ENCODE data around the gene RAB7B.

Gene RAB7B

DNA sequence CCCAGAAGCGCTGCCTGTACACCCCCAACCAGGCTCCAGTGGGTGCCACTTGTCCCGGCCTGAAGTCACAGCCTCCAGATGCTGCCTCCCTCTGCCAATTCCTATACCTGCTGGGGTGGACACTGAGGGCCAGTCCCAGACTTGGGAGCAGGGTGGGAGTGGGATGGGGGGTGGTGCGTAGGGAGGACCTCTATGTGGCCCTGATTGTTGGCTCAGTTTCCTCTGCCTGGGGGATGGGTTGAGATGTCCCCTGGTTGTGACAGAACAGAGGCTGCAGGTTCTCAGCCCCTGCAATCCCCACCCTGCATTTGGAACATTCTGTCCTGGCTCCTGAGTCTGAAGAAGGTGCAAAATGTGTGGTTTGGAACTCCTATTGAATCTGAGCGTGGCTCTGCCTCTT is 27.2 kb downstream of the RAB7B start:
- in situ Hi-C loops (cut with HindIII; ENCODE audit: low sequenced_read_pairs) = loop anchor here (5.0 kb wide), 2 partner anchors 64 to 136 kb away; no protein-coding TSS in a partner anchor

DNA sequence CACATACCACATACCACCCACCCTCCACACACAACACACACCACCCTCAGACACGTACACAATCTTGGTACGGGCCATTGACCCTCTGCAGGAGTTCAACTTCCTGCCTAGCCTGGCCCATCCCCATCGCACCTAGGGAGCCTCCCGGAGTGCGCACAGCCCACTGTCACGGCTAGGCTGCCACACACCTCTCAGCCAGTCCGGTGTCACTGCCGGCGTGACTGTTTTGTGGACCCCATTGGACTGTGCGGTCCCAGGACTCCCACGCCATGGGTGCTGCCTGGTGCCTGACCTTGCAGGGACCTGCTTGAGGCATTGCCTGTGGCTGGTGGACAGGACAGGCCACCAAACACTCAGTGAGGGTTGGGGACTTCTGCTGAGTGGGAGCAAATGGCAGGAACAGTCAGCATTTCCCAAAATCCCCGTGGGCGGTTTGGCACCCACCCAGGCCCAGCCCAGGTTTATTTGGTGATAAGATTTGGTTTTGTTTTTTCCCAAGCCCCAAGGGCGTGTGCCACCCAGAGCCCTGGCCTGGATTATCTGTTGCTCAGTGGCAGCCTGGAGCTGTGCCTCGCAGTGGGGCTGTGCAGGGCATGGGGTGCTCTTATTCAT is 27.7 kb downstream of the RAB7B start:
- in situ Hi-C loops (cut with HindIII; ENCODE audit: low sequenced_read_pairs) = loop anchor here (5.0 kb wide), 2 partner anchors 63 to 137 kb away; no protein-coding TSS in a partner anchor

DNA sequence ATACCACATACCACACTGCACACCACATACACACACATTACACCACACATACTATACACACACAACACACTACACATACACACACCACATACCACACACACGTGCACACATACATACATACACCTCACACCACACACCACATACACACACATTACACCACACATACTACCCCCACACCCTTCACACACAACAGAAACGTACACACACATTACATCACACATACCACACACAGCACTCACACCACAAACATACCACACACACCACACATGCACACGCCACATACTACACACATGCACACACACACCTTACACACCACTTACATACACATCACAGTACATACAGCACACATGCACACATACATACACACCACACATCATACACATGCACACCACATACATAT is 28.5 kb downstream of the RAB7B start:
- in situ Hi-C loops (cut with HindIII; ENCODE audit: low sequenced_read_pairs) = loop anchor here (5.0 kb wide), 2 partner anchors 62 to 138 kb away; no protein-coding TSS in a partner anchor

DNA sequence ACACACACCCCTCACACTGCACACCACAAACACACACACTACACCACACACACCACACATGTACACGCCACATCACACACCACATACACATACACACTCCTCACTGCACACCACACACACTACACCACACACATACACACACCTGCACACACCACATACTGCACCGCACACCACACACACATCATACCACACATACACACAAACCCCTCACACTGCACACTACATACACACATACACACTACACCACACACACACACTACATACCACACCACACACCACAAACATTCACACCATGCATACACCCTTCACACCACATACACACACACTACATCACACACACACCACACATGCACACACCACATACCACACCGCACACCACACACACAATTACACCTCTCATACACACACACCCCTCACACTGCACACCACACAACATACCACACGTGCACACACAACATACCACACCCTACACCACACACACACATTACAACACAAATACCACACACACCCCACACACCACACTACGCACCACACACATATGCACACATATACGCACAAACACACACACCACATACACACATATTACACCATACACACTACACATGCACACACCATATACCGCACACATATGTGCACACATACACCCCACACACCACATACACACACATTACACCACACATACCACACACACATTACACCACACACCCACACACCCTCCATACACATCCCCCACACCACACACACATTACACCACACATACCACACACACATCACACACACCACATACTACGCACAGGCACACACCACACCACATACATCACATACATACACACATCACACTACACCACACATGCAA is 29.6 kb downstream of the RAB7B start:
- in situ Hi-C loops (cut with HindIII; ENCODE audit: low sequenced_read_pairs) = no loop called here

DNA sequence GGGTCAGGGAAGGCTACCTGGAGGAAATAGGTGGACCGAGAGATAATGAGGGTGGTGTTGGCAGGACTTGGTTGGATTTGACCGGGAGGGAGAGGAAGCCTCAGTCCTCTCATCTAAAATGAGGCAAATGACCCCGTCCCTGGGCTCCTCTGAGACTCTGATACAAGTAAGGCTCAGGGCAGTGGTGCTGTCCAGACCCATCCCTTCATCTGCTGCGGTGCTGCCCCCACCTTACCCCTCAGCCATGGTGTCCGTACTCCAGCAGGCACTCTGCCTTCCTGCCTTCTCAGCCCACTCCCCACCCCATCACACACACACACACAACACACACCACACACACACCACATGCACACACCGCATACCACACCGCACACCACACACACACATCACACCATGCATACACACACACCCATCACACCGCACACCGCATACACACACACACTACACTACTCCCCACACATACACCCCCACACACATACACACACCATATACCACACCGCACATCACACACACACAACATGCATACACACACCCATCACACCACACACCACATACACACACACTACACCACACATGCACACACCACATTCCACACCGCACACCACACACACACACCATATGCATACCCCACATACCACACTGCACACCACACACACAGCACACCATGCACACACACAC is 30.6 kb downstream of the RAB7B start:
- in situ Hi-C loops (cut with HindIII; ENCODE audit: low sequenced_read_pairs) = no loop called here

DNA sequence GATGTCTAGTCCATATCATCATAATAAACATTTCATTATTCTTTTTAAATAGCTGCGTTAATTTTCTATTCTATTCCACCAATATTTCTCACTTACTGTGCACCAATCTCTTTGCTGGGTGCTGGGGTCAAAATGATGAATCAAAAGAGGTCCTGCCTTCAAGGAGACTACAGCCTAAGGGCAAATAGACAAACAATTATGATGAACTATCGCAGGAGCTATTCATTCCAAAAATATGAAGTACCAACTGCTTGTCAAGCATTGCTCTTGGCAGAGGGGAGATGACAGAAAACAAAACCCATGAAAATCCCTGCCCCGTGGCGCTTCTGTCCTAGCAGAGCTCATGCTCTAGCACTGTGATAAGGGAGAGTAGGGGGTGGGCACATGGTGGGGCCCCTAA is 31.1 kb downstream of the RAB7B start:
- in situ Hi-C loops (cut with HindIII; ENCODE audit: low sequenced_read_pairs) = no loop called here

DNA sequence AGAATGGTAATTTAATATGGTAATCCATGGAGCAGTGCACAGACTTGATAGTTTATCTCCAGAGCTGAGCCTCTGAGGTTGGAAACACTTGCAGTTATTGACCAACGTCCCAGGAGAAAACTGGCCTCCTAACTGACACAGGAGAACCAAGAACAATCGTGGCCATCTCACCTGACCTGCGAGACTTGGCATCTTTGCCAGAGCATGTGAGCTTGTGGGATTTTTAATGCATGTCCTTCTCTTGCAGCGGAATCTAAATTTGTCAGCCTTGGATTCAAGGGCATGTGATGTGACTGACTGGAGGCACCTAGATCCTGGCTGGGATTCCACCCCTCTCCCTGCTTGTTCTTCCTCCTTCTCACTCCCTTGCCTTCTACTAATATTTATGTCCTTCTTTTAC is 32.1 kb downstream of the RAB7B start:
- in situ Hi-C loops (cut with HindIII; ENCODE audit: low sequenced_read_pairs) = no loop called here

DNA sequence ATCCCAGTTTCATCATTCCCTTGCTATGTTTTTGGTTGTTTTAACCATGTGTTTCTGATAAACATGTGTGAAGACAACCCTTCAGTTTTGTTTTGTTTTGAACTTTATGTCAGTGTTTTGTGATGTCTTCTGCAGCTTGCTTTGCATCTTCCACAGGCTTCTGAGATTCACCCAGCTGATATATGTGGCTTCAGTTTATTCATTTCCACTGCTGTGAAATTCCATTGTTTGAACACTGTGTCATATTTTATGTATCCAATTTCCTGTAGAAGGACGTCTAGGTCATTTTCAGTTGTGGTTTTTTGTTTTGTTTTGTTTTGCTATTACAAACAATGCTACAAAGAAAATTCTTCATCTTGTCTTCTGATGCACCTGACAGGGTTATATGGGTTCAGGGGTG is 32.7 kb downstream of the RAB7B start:
- in situ Hi-C loops (cut with HindIII; ENCODE audit: low sequenced_read_pairs) = no loop called here

DNA sequence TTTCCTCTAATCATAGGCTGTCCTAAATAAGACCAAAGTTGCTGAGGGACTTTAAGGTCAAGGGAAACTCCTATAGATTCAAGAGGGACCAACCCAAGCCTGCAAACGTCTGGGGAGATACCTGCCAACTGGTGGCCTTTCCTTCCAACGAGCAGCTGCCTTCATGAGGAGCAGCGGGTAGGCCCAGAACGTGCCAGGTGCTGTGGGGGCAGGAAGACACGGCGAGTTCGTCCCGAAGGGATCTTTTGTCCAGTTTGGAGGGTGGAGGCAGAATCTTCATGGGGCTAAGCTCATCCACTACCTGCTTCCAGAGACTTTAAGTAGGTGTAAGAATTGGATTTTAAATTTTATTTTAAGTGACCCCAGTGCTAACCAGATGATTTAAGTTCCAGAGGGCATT is 34.0 kb downstream of the RAB7B start:
- in situ Hi-C loops (cut with HindIII; ENCODE audit: low sequenced_read_pairs) = no loop called here

DNA sequence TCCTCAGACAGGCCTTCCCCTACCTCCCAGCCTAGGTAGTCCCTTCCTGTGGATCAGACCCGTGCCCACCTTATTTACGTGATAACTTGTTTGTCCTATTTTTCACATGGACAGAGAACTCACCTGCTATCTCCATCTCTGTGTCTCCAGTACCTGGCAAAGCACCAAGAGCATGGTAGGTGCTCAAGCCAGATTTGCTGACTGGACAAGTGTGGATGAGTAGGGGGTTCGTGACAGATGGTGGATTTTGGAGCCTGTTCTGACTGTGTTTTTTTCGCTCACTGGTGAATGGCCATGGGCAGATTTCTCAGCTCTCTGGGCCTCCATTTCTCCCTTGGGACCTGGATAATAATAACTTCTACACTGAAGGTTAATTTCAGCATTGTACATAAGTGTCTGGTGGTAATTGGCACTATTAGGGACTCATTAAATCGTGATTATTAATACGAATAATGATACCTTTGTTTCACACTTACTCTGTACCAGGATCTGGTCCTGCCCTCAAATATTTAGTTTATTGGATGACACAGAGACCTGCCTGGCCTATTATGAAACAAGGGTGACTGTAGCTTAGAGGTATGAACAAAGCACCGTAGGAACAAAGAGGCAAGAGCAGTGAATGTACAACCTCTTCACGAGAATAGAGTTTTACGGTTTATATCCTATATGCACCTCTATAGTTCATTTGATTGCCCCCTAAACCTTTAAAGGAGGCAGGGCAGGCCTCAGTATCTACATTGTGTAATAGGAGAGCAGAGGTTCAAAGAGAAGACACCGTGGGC is 35.5 kb downstream of the RAB7B start:
- in situ Hi-C loops (cut with HindIII; ENCODE audit: low sequenced_read_pairs) = no loop called here

DNA sequence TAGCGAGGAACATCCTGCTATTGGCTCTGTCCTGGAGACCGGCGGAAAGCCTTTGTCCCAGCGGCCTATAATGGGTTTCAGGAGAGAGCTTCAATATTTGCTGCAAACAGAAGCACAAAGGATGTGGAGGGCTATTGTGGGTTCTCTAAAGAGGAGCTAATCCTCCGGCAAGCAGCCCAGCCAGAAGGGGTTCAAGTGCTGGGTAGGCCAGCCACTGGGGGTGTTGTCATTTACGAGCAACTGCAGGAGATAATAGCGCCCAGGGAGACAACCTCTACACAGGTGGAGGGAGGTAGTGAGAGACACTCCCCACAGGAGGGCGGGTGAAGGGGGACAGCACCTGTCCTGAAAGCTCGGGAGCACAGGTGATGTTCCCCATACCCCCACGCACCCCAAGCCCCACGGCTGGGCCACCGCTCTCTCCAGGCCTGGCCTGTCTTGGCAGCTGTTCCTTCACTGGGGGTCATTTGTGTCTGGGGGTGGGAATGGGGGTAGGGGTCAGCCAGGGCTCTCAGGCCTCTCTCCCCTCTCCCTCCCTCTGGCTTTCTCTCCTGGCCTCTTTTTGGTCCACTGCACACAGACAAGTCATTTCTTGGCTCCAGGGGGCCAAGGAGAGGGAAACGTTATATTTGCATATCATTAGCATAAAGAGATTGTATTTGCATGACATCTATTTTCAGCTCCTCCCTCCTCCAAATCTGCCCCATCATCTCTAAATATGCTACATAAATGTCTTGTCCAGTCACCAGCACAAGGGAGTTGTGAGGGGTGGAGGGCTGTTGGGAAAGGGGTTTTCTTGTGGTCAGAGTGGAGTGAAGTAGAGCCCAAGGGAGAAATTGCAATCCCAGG is 37.9 kb downstream of the RAB7B start:
- in situ Hi-C loops (cut with HindIII; ENCODE audit: low sequenced_read_pairs) = no loop called here

DNA sequence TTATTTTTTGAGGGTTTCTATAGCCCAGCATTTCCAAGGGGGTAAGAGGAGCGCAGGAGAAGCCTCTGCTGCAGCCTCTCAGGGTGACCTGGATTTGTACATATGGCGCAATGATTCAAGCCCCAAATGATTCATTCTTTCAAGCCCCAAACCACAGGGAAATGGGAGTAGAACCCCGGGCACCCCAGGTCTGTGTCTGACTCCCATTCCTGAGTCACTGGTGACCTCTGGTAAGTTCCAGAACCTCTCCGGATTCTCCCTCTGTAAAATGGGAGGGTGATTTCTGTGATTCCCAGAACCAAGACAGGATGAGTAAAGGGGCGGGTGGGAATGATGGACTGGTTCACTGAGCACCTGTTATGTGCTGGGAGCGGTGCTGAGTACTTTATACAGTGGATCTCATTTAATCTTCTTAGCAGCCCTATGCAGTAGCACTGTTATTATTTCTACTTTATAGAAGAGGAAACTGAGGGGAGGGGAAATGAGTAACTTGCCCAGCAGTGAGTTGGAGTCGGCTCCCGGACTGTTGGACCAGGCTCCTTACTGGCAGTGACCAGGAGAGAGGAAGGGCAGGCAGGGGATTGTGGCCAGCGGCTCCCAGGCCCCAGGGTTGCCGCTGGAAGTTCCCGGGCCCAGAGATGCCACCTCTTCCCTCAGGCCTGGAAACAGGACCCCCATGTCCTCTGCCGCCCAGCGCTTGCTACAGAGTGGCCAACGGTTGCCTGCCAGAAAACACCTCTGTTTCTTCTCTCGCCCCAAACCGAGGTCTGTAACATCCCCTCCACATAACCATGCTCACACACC is 39.6 kb downstream of the RAB7B start:
- in situ Hi-C loops (cut with HindIII; ENCODE audit: low sequenced_read_pairs) = no loop called here

DNA sequence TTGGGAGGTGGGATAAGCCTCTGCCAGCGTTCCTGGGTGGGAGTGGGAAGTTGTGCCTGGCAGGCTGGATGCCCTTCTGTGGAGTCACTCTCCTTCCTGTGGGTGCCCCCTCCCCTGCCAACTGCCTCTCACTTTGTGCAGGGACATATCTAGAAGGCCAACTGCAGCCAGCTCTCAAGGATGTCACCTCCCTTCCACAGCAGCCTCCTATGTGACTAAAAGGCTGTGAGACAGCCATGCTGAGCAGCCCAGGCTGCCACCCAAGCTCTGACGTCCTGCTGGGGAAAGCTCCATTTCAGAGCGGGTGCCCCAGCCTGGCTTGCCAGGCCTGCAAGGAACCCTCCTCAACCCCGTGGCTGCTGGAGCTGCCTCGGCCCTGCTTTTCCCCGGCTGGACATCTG is 40.4 kb downstream of the RAB7B start:
- in situ Hi-C loops (cut with HindIII; ENCODE audit: low sequenced_read_pairs) = no loop called here

DNA sequence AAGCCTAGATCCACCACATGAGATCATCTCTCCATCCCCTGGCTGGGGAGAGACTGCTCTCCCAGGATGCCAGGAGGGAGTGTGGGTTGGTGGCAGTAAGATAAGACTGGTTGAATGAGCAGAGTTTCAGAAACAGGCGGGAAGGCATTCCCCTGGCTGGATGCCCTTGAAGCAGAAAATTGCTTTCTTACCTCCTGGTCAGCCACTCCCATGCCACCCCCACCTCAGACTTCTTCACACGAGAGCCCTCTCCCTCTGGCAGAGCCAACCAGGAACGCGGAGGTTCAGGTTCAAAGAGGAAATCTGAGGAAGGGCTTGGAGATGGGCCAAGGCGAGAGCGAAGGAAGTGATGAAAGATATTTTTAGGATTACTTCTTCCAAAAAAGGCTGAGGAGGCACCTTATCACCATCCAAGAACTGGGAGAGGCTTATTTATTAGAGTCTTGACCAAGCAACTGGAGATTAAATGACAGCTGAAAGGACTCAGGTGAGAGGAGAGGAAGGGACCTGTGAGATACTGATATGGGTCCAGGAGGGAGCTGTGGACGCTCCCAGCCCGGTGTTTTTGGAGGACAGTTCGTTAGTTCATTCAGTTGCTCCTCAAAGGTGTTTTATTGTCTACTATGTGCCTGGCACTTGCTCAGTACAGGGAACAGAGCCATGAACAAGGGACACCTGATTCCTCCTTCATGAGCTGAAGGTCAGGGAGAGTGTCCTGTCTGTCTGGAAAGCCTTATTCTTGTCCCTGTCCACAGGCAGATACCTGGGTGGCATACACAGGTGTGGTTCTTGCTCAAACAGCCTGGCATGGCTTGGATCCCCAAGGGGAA is 41.0 kb downstream of the RAB7B start:
- in situ Hi-C loops (cut with HindIII; ENCODE audit: low sequenced_read_pairs) = no loop called here

DNA sequence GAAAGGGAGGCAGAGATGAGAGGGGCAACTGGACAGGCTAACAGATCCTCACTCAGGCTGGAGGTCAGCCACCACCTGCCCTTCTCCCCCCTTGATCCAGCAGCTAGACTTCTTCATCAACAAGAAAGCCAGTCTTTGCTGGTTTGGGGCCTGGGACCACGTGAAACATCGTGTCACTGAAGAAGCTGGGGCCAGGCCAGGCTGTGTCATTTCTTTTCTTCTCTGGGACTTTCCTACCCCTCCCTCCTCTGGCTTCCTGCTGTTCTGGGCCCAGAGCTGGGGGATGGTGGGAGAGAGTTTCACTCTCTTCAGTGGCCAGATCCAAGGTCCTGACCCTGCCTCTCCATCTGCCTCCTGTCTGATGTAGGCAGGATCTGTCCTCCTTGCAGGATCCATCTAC is 41.8 kb downstream of the RAB7B start:
- in situ Hi-C loops (cut with HindIII; ENCODE audit: low sequenced_read_pairs) = no loop called here

DNA sequence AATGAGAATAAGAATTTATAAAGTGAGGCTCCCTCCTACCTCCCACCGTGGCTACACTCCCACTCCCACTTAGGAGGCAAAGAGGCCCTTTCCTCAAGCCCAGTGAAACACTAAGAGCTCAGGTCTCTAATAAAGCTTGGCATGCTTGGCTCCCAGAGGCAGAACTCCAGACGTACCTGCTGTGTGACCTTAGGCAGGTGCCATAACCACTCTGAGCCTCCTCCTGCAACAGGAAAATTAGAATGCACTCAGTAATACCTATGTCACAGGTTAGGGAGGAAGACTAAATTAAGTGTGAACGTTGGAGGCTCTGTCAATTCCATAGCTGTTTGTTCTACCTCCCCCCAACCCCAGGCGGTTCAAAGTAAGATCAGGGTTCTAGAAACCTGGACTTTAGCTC is 43.4 kb downstream of the RAB7B start:
- in situ Hi-C loops (cut with HindIII; ENCODE audit: low sequenced_read_pairs) = no loop called here

DNA sequence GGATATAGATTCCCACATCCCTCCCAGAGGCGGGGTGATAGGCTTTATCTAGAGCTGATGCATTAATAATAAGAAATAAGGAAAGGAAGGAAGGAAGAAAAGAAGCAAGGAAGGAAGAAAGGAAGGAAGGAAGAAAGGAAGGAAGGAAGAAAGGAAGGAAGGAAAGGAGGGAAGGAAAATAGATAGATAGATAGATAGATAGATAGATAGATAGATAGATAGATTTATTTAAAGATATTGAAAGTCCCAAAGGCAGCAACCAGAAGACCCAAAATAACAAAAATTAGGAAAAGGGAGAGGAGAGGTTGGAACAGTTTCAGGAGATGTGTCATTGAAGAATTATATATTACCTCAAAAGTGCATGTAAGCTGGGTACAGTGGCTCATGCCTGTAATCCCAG is 47.7 kb downstream of the RAB7B start:
- in situ Hi-C loops (cut with HindIII; ENCODE audit: low sequenced_read_pairs) = no loop called here

DNA sequence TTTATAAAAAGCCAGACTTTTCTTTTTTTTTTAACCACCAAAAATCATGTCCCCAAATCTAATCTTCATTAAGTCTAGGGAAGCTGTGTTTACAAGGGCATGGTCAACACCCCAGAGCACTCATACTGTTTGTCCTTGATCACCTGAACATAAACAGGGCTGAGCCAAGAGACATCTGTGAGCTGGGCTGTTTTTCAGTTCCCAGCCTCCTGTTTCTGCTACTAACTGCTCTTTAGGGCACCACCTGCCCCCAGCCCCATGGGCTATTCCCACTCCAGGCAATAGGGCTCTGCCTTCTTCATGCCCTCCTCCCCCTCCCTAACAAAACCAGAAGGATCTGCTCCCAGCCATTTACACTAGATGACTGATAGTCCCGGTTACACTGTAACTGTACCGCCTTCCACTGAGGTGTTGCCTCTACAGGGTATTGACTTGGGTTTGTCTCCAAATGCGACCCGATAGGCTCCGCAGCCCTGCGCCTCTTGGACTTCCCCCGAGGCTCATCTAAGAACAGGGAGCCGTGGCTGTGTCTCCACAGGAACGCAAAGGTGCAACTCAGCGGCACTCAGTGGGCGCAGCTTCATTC is 48.3 kb downstream of the RAB7B start:
- in situ Hi-C loops (cut with HindIII; ENCODE audit: low sequenced_read_pairs) = no loop called here

Measured in DLD1 (cell line).